Spleen (tissue), 11 donors: ENCODE measurements around the gene MLYCD. TPM values are rescaled to one million over a fixed set of nuclear protein-coding genes. Genes with fewer than 3 reads are reported as not detected.

ENCODE experiments used
- DNase-seq: peaks from one replicate; pipeline ENCODE4 v3.0.0-alpha.2; 2020
- H3K27ac ChIP-seq, 8 donors: fragments of 200-600 bp; sonication (generic) in 7 of 8; 1 replicate in 4 of 8; 2 replicates in 4 of 8; pipeline versions ENCODE4 v1.5.0 to v1.8.0; 2016 to 2021; ENCODE audit warnings: inconsistent platforms in 4 of 8, mild to moderate bottlenecking in 4 of 8, moderate library complexity in 1 of 8
- H3K27me3 ChIP-seq, 7 donors: fragments of 200-600 bp; sonication (generic) in 6 of 7; replicated peaks in 1 of 7; 1 replicate in 4 of 7; 2 replicates in 3 of 7; pipeline versions ENCODE4 v1.5.0 to v1.8.0; 2016 to 2021; ENCODE audit warnings: inconsistent platforms in 3 of 7, mild to moderate bottlenecking in 1 of 7
- H3K36me3 ChIP-seq, 6 donors: fragments of 200-600 bp; sonication (generic) in 5 of 6; 1 replicate in 4 of 6; 2 replicates in 2 of 6; pipeline versions ENCODE4 v1.5.0 to v1.8.0; 2016 to 2021; ENCODE audit warnings: inconsistent platforms in 2 of 6
- H3K4me1 ChIP-seq, 6 donors: fragments of 200-600 bp; sonication (generic) in 5 of 6; 1 replicate in 3 of 6; 2 replicates in 3 of 6; pipeline versions ENCODE4 v1.5.0 to v1.8.0; 2016 to 2021; ENCODE audit warnings: inconsistent platforms in 3 of 6
- H3K4me3 ChIP-seq, 8 donors: fragments of 200-600 bp; sonication (generic) in 7 of 8; 1 replicate in 4 of 8; 2 replicates in 4 of 8; pipeline versions ENCODE4 v1.5.0 to v1.8.0; 2016 to 2021; ENCODE audit warnings: inconsistent platforms in 4 of 8, mild to moderate bottlenecking in 4 of 8, moderate library complexity in 2 of 8
- H3K9me3 ChIP-seq, 8 donors: fragments of 200-600 bp; sonication (generic) in 7 of 8; 1 replicate in 4 of 8; 2 replicates in 4 of 8; pipeline versions ENCODE4 v1.5.0 to v1.8.0; 2016 to 2021; ENCODE audit warnings: inconsistent platforms in 4 of 8
- POLR2A ChIP-seq, 3 donors: fragments of 450-650 bp; IDR thresholded peaks; one replicate each; pipeline ENCODE4 v1.5.1; 2017; ENCODE audit warnings: antibody characterized with exemption in 3 of 3, mild to moderate bottlenecking in 1 of 3
- POLR2AphosphoS5 ChIP-seq, 3 donors: sonication (generic); formaldehyde crosslinking; IDR thresholded peaks; one replicate each; pipeline ENCODE4 v1.5.1; 2017; ENCODE audit warnings: antibody characterized with exemption in 3 of 3
- WGBS, 5 donors: extraction: QIAGEN DNeasy Blood & Tissue Kit in 3 of 5; methylation state at CpG; one replicate each; pipeline versions ENCODE4 v1.1.5 to v1.1.7; 2013 to 2018; 5-methylcytosine and 5-hydroxymethylcytosine counted together
- intact Hi-C: fragments of 100-400 bp; cut with DNase I; formaldehyde crosslinking; loops from one replicate; pipeline ENCODE4 v1.15.0; 2023; ENCODE audit warnings: low total_unique reads
- polyA plus RNA-seq, 3 donors: library from polyadenylated mRNA; stranded (reverse); fragments of 200-250 nt; gene quantifications; one replicate each; pipeline ENCODE4 v1.2.1, GENCODE V29; 2013
- total RNA-seq, 7 donors: library from RNA; depleted of rRNA in 3 of 7; stranded (reverse); fragments of >200 nt in 3 of 7; fragmentation: NEBNext Ultra II Directional in 4 of 7; extraction: Animal tissue kit (Norgen Biotek cat#: 25700) in 4 of 7; gene quantifications; one replicate each; pipeline versions ENCODE4 v1.1.0 to v1.2.1, GENCODE V29; 2016 to 2021
- TF ChIP-seq, protein P1 (sequence below), 11 experiments: fragments of 200-600 bp in 7 of 11; fragments of 450-650 bp in 4 of 11; sonication (generic) in 4 of 11; IDR thresholded peaks in 8 of 11; conservative IDR thresholded peaks in 3 of 11; 1 replicate in 7 of 11; 2 replicates in 4 of 11; pipeline versions ENCODE4 v1.4.0 to v1.8.0; 2016 to 2021; ENCODE audit warnings: antibody characterized with exemption in 11 of 11, inconsistent platforms in 4 of 11, mild to moderate bottlenecking in 1 of 11
- donor health status: healthy with polysubstance abuse.
- donor health status: DM: no; HTN: no; CAD: no; lungs with moderate emphysema.
- donor health status: DM: no; HTN: no; CAD: no.
- donor health status: Bipolar disorder and iron deficiency.
- donor health status: healthy.
- donor health status: DM: no; HTN: no; CAD: no.
- donor health status: DM: yes; HTN: yes; CAD: no.

Gene MLYCD
- total and polyA plus RNA-seq, 10 donors: 2.0 to 14.3 (median 9.9) TPM

DNA sequence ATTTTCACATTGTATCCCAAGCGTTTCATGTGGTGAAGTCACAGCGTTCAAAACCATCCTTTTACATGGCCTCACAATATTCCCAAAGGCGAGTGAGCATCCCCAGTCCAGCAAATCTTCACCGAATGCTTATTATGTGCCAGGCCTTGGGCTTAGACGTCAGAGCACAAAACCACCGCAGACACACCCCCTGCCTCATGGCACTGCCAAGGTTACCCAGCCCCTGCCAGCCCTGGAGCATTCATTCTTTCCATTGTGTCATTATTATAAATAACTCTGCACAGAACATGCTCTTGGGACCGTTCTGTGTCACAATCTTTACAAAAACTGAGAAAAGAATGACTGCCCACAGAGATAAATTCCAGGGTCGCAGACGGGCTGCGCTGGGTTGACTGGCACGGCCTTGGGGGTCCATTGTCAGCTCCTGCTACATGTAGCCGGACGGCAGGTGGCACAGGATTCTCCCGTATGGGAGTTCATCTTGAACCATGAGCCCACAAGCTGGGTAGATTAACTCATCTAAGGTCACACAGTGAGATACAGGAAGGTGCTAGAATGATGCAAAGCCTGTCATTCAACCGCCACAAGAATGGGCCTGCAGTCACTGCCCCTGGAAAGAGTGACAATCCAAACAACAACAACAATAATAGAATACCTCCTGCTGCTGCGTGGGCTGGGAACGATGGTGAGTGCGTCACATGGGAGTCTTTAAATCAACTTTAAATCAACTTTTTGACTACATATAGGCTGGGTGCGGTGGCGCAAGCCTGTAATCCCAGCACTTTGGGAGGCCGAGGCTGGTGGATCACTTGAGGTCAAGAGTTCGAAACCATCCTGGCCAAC lies 64.6 kb downstream of the MLYCD start:
- intact Hi-C loops: no loop called here
- Histone ChIP-seq H3K4me1 (peaks cover 0 to 15% (median 3%) of the 10 kb centered on the region in 6 donors), H3K9me3 (no peaks in the 10 kb centered on the region), H3K27ac (no peak overlapping the region), H3K36me3 (peaks cover 0 to 84% (median 28%) of the 10 kb centered on the region in 6 donors), H3K27me3 (peaks cover 0 to 8% (median 4%) of the 10 kb centered on the region in 7 donors), H3K4me3 (no peak overlapping the region)
- TF ChIP-seq POLR2A (IDR thresholded peaks at IDR 0.05): no peak
- TF ChIP-seq, protein P1, sequence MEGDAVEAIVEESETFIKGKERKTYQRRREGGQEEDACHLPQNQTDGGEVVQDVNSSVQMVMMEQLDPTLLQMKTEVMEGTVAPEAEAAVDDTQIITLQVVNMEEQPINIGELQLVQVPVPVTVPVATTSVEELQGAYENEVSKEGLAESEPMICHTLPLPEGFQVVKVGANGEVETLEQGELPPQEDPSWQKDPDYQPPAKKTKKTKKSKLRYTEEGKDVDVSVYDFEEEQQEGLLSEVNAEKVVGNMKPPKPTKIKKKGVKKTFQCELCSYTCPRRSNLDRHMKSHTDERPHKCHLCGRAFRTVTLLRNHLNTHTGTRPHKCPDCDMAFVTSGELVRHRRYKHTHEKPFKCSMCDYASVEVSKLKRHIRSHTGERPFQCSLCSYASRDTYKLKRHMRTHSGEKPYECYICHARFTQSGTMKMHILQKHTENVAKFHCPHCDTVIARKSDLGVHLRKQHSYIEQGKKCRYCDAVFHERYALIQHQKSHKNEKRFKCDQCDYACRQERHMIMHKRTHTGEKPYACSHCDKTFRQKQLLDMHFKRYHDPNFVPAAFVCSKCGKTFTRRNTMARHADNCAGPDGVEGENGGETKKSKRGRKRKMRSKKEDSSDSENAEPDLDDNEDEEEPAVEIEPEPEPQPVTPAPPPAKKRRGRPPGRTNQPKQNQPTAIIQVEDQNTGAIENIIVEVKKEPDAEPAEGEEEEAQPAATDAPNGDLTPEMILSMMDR (IDR thresholded peaks at IDR 0.05 in 8 of 11, conservative IDR thresholded peaks at IDR 0.05 in 3 of 11): no peak
- TF ChIP-seq POLR2AphosphoS5 (IDR thresholded peaks at IDR 0.05): no peak
- DNase-seq: no peak
- WGBS, 5 donors: 85 to 93% (median 88%) methylated on average over 22 of the region's 22 CpGs

GRCh38 chr16:83964684-83965443 lies 65.9 kb downstream of the MLYCD start:
- intact Hi-C loops: no loop called here
- WGBS, 5 donors: 89 to 95% (median 92%) methylated on average over 11 to 26 of the region's 26 CpGs
- Histone ChIP-seq H3K27me3 (peaks cover 0 to 22% (median 17%) of the 10 kb centered on the region in 7 donors), H3K36me3 (peaks cover 0 to 71% (median 28%) of the 10 kb centered on the region in 6 donors), H3K27ac (no peak overlapping the region), H3K9me3 (no peaks in the 10 kb centered on the region), H3K4me1 (peaks cover 0 to 20% (median 4%) of the 10 kb centered on the region in 6 donors), H3K4me3 (no peak overlapping the region)
- no peak for TF ChIP-seq POLR2A (IDR thresholded peaks at IDR 0.05)
- DNase-seq: no peak

DNA sequence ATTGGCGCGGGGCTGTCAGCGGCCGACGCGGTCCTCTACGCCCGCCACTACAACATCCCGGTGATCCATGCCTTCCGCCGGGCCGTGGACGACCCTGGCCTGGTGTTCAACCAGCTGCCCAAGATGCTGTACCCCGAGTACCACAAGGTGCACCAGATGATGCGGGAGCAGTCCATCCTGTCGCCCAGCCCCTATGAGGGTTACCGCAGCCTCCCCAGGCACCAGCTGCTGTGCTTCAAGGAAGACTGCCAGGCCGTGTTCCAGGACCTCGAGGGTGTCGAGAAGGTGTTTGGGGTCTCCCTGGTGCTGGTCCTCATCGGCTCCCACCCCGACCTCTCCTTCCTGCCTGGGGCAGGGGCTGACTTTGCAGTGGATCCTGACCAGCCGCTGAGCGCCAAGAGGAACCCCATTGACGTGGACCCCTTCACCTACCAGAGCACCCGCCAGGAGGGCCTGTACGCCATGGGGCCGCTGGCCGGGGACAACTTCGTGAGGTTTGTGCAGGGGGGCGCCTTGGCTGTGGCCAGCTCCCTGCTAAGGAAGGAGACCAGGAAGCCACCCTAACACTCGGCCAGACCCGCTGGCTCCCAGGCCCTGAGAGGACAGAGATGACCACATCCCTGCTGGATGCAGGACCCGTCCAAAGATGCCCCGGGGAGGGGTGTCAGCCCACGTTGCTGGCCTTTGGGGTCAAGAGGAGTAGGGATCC lies 66.7 kb downstream of the MLYCD start:
- no peak for DNase-seq
- Histone ChIP-seq H3K4me1 (peaks cover 0 to 14% (median 2%) of the 10 kb centered on the region in 6 donors), H3K4me3 (no peak overlapping the region), H3K27ac (no peak overlapping the region), H3K36me3 (peaks cover 0 to 63% (median 24%) of the 10 kb centered on the region in 6 donors), H3K27me3 (peaks cover 0 to 29% (median 23%) of the 10 kb centered on the region in 7 donors), H3K9me3 (no peaks in the 10 kb centered on the region)
- TF ChIP-seq POLR2A (IDR thresholded peaks at IDR 0.05) (no peak), POLR2AphosphoS5 (IDR thresholded peaks at IDR 0.05) (peak in 1 of 3 donors; percentile 45)
- WGBS, 5 donors: 91 to 94% (median 92%) methylated on average over 17 to 36 of the region's 36 CpGs
- intact Hi-C loops: no loop called here

DNA sequence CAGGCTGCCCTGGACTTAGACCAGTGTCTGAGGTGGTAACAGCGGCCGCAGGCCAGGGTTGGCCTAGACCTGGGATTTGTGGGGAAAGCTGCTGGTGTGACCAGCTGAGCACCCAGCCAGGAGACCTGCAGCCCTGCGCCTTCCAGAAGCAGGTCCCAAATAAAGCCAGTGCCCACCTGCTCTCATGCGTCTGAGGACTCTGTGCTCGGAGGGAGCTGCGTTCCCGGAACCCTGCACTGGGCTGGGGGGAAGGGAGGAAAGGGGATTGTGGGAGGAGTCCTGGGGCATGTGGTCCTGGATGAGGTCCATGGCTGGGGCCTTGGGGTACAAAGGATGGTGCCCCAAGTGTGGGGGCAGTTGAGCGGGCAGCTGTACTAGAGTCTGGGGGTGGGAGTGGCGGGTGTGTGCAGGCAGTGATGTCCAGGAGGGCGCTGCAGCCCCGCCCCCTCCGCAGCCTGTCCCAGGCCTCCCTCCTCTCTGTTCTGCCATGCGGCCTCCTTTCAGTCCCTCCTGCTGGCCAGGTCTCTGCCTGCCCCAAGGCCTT lies 67.3 kb downstream of the MLYCD start:
- peaks cover 0 to 11% (median 2%) of the 10 kb centered on the region in 6 donors for H3K4me1 ChIP-seq
- H3K4me3 ChIP-seq: no peak overlapping the region
- peaks cover 0 to 35% (median 23%) of the 10 kb centered on the region in 7 donors for H3K27me3 ChIP-seq
- no peak for TF ChIP-seq POLR2AphosphoS5 (IDR thresholded peaks at IDR 0.05)
- TF ChIP-seq, protein P1 (IDR thresholded peaks at IDR 0.05 in 8 of 11, conservative IDR thresholded peaks at IDR 0.05 in 3 of 11): no peak
- TF ChIP-seq POLR2A (IDR thresholded peaks at IDR 0.05): no peak
- 88 to 97% (median 95%) methylated on average over 10 to 13 of the region's 13 CpGs for WGBS, 5 donors
- no peak overlapping the region for H3K27ac ChIP-seq
- intact Hi-C loops: no loop called here
- no peak for DNase-seq
- H3K9me3 ChIP-seq: no peaks in the 10 kb centered on the region
- peaks cover 0 to 57% (median 22%) of the 10 kb centered on the region in 6 donors for H3K36me3 ChIP-seq
